IPS DF 6.9 (cell line): Measurements from ENCODE around the gene EFCAB11.

Experiments used
- DNase-seq: peaks from one replicate; pipeline ENCODE4 v3.0.0-alpha.2; 2013; ENCODE audit warnings: low read depth, low spot score
- H3K27ac ChIP-seq: one replicate; pipeline ENCODE4 v1.5.1; 2013; ENCODE audit warnings: low read length, control low read depth
- H3K27me3 ChIP-seq: 2 replicates; pipeline ENCODE4 v1.6.1; 2013; ENCODE audit warnings: mild to moderate bottlenecking, low read length; ENCODE audit not compliant: control insufficient read depth, insufficient read depth
- H3K36me3 ChIP-seq: 2 replicates; pipeline ENCODE4 v1.6.1; 2013; ENCODE audit warnings: low read length; ENCODE audit not compliant: control insufficient read depth, insufficient read depth
- H3K4me1 ChIP-seq: 2 replicates; pipeline ENCODE4 v1.6.1; 2013; ENCODE audit warnings: low read length; ENCODE audit not compliant: control insufficient read depth, insufficient read depth
- H3K4me3 ChIP-seq: 2 replicates; pipeline ENCODE4 v1.5.1; 2013; ENCODE audit warnings: mild to moderate bottlenecking, low read length
- H3K9me3 ChIP-seq: 2 replicates; pipeline ENCODE4 v1.6.1; 2013; ENCODE audit warnings: low read length, inconsistent platforms; ENCODE audit not compliant: control insufficient read depth, insufficient read depth
- whole genome bisulfite sequencing: extraction: QIAGEN DNeasy Blood & Tissue Kit; methylation state at CpG from one replicate; pipeline ENCODE4 v1.1.7; 2013; ENCODE audit warnings: mixed read lengths, missing lambda C conversion rate; ENCODE audit not compliant: insufficient read length, insufficient coverage; 5-methylcytosine and 5-hydroxymethylcytosine counted together

Gene EFCAB11

DNA sequence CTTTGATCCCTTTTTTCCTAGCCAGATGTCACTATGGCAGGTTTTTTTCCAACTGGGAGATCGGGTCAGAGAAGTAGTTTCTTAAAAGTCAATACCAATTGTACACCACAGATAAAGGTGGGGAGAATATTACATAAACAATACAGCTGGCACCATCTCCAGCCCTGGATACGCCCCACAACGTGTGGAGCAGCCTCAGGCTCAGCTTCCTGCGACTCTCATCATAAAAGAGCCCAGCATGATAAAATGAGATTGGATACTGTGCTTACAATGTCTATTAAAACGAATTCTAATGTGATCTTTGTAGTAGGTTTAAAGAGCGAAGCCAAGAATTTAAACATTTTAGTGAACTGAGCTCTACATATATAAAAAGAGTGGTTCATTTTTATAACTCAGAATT, 21.5 kb downstream of the EFCAB11 start:
- no peak overlapping the region for H3K27ac ChIP-seq
- H3K9me3 ChIP-seq: no peaks in the 10 kb centered on the region
- H3K4me1 ChIP-seq: no peaks in the 10 kb centered on the region
- H3K4me3 ChIP-seq: no peak overlapping the region
- no peak for DNase-seq
- H3K27me3 ChIP-seq: no peaks in the 10 kb centered on the region
- WGBS: no CpG with 5 or more reads among the region's 6 CpGs
- no peaks in the 10 kb centered on the region; the same call in 1 of the 2 replicates for H3K36me3 ChIP-seq

DNA sequence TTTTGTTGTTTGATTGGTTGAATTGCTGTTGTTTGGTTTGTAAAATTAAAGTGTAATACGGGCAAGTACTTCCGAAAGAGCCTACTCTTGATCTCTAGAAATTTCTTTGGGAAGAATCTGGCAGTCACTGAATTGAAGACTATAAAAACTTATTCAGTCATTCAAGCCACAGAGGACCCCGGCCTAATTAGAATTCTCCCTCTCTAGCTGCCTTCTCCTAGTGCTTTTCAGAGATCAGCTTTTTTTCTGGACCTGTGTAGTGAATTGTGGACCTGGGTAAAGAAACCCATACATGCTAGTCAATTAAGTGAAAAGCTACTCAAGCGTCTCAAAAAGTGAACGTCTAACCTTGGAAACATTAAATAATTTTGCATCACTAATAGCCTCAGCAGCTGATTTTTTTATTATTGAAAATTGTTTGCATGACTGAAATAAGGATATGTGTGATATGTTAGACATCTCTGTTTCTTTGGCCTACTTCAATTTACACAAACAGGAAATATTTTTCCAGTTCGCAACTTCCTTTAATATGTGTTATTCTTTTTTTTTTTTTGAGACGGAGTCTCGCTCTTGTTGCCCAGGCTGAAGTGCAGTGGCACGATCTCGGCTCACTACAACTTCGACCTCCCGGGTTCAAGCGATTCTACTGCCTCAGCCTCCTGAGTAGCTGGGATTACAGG, 27.2 kb downstream of the EFCAB11 start:
- H3K36me3 ChIP-seq: no peaks in the 10 kb centered on the region; the same call in 1 of the 2 replicates
- H3K27me3 ChIP-seq: no peaks in the 10 kb centered on the region
- no peaks in the 10 kb centered on the region for H3K9me3 ChIP-seq
- DNase-seq: no peak
- H3K4me3 ChIP-seq: no peak overlapping the region
- H3K27ac ChIP-seq: no peak overlapping the region
- WGBS: 100% methylated on average over 2 of the region's 13 CpGs
- H3K4me1 ChIP-seq: no peaks in the 10 kb centered on the region

DNA sequence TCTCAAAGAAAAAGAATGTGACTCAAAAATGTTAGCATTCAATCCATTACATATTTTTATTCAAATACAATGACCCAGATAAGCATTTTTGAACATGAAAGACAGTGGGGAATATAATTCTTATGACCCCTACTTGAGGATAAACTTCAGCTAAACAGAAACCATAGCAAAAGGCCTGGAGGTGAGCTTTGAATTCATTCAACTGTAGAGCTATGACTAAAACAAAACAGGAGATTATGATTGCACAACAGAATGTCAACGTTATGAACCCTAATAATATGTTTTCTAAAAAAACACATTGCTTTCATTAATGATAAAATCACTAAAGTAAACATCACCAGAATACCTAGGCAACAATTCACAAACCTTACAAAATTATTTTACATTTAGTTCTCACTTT, 27.8 kb downstream of the EFCAB11 start:
- Histone ChIP-seq H3K27ac (no peak overlapping the region), H3K27me3 (no peaks in the 10 kb centered on the region), H3K4me3 (no peak overlapping the region), H3K36me3 (no peaks in the 10 kb centered on the region; the same call in 1 of the 2 replicates), H3K4me1 (no peaks in the 10 kb centered on the region), H3K9me3 (no peaks in the 10 kb centered on the region)
- no CpG with 5 or more reads among the region's 1 CpG for WGBS
- DNase-seq: no peak

DNA sequence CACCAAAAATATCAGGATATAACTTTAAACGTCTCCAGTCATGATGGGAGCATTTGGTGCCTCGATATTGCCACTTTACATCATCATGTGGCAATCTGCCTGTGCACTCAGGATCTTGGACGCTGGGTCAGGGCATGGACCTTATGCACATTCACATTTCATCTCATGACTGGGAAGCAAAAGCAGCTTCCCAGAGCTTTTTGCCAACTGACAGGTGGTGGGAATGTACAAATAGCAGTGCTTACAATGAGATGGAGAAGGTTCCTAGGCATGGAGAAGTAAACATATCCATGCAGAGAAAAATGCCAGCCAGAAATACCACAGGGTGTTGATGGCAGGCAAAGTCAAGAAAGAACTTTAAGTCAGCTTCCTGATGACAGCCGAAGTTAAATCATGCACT, 30.3 kb downstream of the EFCAB11 start:
- Histone ChIP-seq H3K9me3 (no peaks in the 10 kb centered on the region), H3K4me3 (no peak overlapping the region), H3K36me3 (no peaks in the 10 kb centered on the region), H3K4me1 (no peaks in the 10 kb centered on the region), H3K27ac (no peak overlapping the region), H3K27me3 (no peaks in the 10 kb centered on the region)
- WGBS: no CpG with 5 or more reads among the region's 4 CpGs
- no peak for DNase-seq

DNA sequence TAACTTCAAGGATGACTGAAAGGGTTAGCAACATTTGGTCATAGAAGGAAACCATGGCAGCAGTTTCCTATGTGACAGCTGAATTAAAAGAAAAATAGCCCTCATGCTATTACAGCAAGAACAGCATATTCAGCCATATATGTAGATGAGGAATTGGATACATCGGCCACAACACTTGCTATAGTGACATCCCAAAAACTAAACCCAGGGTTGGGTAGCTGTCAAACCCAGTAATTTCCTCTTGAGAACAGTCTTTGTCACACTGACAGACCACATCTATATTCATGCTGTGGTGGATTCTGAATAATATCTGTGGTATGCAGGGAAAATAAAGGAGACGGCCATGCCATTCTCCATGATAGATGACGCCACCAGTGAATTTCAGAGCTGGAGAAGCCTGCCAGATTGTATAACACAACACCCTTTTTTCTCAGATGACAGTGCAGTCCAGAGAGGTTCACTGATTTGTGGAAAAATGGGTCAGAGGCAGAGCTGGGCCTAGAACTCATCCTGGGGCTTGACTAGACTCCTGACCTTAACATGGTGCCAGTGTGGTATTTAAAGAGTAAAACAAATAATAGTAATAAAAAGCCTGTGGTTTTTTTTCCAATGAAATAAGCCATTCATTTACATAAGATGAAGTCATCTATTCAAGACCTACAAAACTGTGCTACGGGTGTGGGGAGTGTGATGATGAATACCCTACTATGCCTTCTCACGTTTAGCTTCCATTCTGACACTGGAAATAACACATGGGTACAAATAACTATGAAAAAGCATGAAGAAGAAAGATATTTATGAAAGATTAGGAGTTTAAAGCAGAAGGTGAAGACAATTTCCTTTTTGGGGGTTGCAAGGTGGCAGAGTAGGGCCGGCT, 32.3 kb downstream of the EFCAB11 start:
- no peaks in the 10 kb centered on the region for H3K4me1 ChIP-seq
- H3K36me3 ChIP-seq: no peaks in the 10 kb centered on the region
- no peaks in the 10 kb centered on the region for H3K27me3 ChIP-seq
- no CpG with 5 or more reads among the region's 6 CpGs for WGBS
- no peak overlapping the region for H3K27ac ChIP-seq
- no peaks in the 10 kb centered on the region for H3K9me3 ChIP-seq
- no peak overlapping the region for H3K4me3 ChIP-seq
- no peak for DNase-seq

DNA sequence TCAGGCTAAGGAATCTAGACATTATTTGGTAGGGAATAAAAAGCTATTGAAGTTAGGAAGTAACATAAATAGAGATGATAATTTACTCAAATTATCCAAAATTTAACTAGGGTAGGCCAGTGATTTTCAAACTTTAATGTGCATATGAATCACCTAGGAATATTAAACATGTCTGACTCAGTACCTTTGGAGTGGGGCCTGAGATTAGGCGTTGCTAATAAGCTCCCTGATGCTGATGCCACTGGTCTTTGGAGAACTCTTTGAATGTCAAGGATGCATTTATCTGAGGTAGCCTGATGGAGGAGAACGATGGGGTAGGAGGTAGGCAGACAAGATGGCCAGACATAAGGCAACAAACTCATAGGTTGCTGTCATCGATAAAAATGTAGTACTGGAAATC, 33.2 kb downstream of the EFCAB11 start:
- Histone ChIP-seq H3K27me3 (no peaks in the 10 kb centered on the region), H3K36me3 (no peaks in the 10 kb centered on the region), H3K9me3 (no peaks in the 10 kb centered on the region), H3K4me1 (no peaks in the 10 kb centered on the region), H3K27ac (no peak overlapping the region), H3K4me3 (no peak overlapping the region)
- no peak for DNase-seq
- WGBS: no CpG with 5 or more reads among the region's 3 CpGs

DNA sequence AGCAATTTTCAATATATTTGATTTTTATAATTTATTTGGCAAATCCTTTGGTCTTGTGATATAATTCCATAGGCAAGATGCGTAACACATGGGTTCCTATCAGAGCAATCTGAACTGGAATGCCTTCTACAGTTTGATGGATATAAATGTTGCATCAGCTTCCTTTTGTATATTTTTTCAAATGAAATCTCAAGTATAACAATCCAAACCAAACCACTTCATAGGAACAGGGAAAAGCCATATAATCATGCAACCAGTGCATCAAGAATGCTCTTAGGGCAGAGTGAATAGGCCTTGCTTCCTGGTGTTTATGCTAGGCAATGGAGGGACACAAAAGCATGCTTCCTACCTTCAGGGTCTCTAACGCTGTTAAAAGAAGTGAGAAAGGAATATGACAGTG, 34.5 kb downstream of the EFCAB11 start:
- Histone ChIP-seq H3K4me1 (no peaks in the 10 kb centered on the region), H3K4me3 (no peak overlapping the region), H3K27ac (no peak overlapping the region), H3K27me3 (no peaks in the 10 kb centered on the region), H3K36me3 (no peaks in the 10 kb centered on the region), H3K9me3 (no peaks in the 10 kb centered on the region)
- no CpG with 5 or more reads among the region's 2 CpGs for WGBS
- DNase-seq: no peak

DNA sequence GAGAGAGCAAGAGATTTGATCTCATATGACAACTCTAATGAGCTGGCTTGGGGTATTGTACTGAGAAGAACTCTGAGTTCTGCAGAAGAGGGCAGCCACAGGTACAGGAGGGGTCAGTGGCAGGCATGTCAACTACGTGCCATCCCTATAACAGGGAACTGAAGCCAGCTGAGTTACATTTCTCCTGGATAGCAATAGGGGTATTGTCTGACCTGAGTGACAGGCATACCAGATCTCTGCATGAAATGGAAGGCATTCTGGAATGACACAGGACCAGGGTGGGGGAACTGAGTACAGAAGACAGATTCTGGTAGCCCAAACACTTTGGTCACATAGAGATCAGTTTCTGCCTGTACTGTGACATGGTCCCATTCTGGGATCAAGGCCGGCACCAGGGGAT, 35.8 kb downstream of the EFCAB11 start:
- no CpG with 5 or more reads among the region's 2 CpGs for WGBS
- no peak for DNase-seq
- H3K4me3 ChIP-seq: no peak overlapping the region
- H3K4me1 ChIP-seq: no peaks in the 10 kb centered on the region
- no peak overlapping the region for H3K27ac ChIP-seq
- no peaks in the 10 kb centered on the region for H3K9me3 ChIP-seq
- H3K27me3 ChIP-seq: no peaks in the 10 kb centered on the region
- no peaks in the 10 kb centered on the region for H3K36me3 ChIP-seq

DNA sequence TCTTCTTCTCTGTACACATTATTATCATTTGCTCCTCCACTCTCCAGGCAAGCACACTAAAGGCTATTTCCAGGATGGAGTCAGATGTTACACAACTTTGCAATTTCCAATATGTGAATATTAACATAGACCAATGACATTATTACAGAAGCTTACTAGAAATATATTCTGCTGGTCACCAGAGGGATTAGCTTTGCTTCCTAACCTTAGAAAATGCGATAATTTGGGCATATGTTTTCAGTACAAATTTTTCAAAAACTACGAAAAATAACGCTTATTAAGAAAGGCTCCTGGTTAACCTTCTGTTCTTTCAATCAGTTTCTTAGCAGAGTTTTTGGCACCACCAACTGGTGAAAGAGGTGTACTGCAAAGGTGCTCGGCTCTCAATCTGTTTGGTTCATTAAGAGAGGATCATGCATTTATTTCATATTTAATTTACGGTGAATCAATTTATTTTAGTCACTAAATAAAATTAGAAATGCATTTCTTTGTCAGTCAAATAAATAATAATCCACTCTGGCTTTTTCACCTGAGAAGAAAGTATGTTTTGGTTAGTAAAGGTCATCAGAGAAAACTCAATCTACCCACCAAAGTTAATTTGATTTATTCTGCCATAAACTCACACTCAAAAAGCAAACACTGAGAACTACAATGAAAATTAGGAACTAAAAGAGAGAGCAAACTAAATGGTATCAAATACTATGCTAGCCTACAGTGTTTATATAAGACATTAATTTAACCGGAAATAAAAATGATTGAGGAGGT, 39.2 kb downstream of the EFCAB11 start:
- H3K9me3 ChIP-seq: no peaks in the 10 kb centered on the region
- no peak overlapping the region for H3K4me3 ChIP-seq
- peaks cover 2% of the 10 kb centered on the region for H3K4me1 ChIP-seq
- WGBS: no CpG with 5 or more reads among the region's 6 CpGs
- no peaks in the 10 kb centered on the region for H3K27me3 ChIP-seq
- no peak for DNase-seq
- no peaks in the 10 kb centered on the region for H3K36me3 ChIP-seq
- no peak overlapping the region for H3K27ac ChIP-seq

DNA sequence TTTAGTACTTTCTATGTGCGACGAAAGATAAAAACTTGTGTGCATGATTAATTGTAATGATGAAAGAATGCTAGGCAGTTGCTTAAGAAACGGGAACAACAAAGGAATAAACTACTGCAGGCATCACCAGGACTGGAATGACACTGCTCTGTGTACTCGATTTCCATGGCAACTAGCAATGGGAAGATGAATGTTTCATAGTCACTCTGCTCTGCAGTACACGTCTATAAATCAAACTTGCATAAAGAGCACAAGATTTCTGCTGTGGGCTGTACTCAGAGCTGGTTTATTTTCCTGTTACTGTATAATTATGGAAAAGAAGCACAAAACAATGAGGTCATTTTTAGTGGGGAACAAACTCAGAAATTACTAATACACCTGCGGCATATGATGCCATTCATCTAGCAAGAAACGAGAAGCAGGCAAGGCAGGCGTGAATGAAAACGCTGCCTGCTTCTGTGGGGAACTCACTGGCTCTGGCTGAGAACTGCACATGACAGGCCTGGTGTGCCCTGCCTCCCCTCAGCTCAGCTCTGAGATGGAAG, 41.8 kb downstream of the EFCAB11 start:
- no peak overlapping the region for H3K27ac ChIP-seq
- DNase-seq: no peak
- WGBS: 100% methylated on average over 2 of the region's 9 CpGs
- no peaks in the 10 kb centered on the region for H3K36me3 ChIP-seq
- H3K9me3 ChIP-seq: no peaks in the 10 kb centered on the region
- H3K4me1 ChIP-seq: peaks cover 5% of the 10 kb centered on the region
- no peak overlapping the region for H3K4me3 ChIP-seq
- no peaks in the 10 kb centered on the region for H3K27me3 ChIP-seq
